Astrocyte of the spinal cord (primary cell): ENCODE data around the gene HOMER1.

Source experiments
- DNase-seq: peaks from one replicate; pipeline ENCODE4 v3.0.0; 2011; ENCODE audit warnings: low read depth, low spot score
- H3K4me3 ChIP-seq: 2 replicates; pipeline ENCODE4 v1.5.1; 2011; ENCODE audit warnings: low read depth, mild to moderate bottlenecking, low read length, moderate library complexity
- CTCF ChIP-seq: IDR thresholded peaks from 2 replicates; pipeline ENCODE4 v1.5.1; 2012; ENCODE audit warnings: low read depth, mild to moderate bottlenecking, low read length, inconsistent platforms
- in situ Hi-C: cut with HindIII; loops from 2 replicates; pipeline ENCODE4 v1.10.0; 2017; ENCODE audit warnings: low sequenced_read_pairs

Gene HOMER1

DNA sequence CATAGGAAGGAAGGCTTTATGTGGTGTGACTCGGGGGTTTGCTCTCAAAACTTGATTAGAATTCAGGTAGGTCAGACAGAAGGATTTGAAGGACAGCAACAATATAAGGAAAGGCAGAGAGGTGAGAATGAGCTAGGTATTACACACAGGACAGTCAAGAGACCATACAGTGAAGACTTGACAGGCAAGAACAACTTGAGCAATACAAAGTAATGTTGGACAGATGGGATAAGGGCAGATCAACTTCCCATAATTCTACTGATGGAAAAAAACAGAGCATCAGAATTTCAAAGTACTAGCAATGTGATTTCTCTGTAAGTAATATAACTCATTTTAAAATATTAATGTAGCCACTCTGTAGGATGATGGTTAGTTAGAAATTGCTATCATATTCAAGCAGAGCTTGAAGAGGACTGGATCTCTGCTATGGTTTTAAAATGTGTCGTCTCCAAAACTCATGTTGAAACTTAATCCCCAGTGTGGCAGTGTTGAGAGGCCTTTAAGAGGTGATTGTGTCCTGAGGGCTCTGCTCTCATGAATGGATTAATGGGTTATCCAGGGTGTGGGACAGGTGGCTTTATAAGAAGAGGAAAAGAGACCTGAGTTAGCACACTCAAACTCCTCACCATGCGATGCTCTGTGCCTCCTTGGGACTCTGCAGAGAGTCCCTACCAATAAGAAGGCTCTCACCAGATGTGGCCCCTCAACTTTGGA, 22.4 kb upstream of the HOMER1 start:
- DNase-seq: no peak
- H3K4me3 ChIP-seq: no peak overlapping the region
- no peak for TF ChIP-seq CTCF
- in situ Hi-C loops: no loop called here

DNA sequence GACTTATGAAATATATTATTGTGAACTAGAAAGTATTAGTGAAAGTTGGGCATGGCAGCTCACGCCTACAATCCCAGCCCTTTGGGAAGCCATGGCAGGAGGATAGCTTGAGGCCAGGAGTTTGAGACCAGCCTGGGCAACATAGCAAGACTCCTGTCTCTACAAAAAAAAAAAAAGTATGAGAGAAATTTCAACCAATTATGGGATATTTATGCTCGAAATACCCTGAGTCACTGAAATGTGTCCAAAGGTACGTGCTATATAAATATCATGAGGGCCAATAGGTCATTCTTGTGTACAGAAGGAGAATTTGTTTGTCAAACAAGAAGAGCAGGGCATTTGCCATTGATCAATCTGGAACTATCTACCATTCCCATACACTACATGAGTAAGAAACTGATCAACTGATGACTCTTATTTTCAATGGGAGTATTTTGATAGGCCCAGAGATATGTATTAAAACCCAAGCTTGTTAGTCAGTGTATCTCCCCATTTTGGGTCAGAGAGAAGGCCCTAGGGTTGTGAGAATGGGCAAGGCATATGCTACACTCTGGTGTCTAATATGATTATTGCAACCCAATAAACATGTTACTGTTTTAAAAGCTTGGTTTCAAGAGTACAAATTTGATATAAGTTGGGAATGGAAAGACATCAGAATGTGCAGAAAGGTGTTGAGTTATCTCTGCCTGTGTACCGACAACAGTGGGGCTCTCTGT, 21.7 kb upstream of the HOMER1 start:
- H3K4me3 ChIP-seq: no peak overlapping the region
- no peak for TF ChIP-seq CTCF
- in situ Hi-C loops: no loop called here
- no peak for DNase-seq

GRCh38 chr5:79529110-79529509, 15.2 kb upstream of the HOMER1 start:
- in situ Hi-C loops: no loop called here
- H3K4me3 ChIP-seq: no peak overlapping the region
- DNase-seq: no peak
- no peak for TF ChIP-seq CTCF

- DNase-seq: no peak
- H3K4me3 ChIP-seq: no peak overlapping the region
- in situ Hi-C loops: no loop called here
- no peak for TF ChIP-seq CTCF
These were observed 13.5 kb upstream of the HOMER1 start for GRCh38 chr5:79527431-79527830.

- no peak for DNase-seq
- in situ Hi-C loops: no loop called here
- no peak for TF ChIP-seq CTCF
- no peak overlapping the region for H3K4me3 ChIP-seq
These were observed 13.0 kb upstream of the HOMER1 start for GRCh38 chr5:79526928-79527327.

- no peak for DNase-seq
- no peak overlapping the region for H3K4me3 ChIP-seq
- in situ Hi-C loops: no loop called here
- no peak for TF ChIP-seq CTCF
These were observed 12.6 kb upstream of the HOMER1 start for GRCh38 chr5:79526493-79526892.
